Stromal cell of bone marrow (primary cell): Measurements from ENCODE around the gene DAZAP2.
A peak's percentile ranks its signal among the peaks of the same experiment; 100 is the strongest.

ENCODE experiments used
- DNase-seq: peaks from one replicate; pipeline ENCODE4 v3.0.0-alpha.2; 2012; ENCODE audit warnings: low read depth

The DAZAP2 gene

GRCh38 chr12:51238510-51239334, at the start of gene DAZAP2:
DAZAP2 (plus strand) TSS chr12:51238826; CDS start chr12:51238908, 82 bp downstream.
- DNase-seq = peak; percentile 90

- no peak for DNase-seq
Observed at GRCh38 chr12:51189790-51190355, 48.8 kb upstream of the DAZAP2 start.

- DNase-seq = no peak
Observed at GRCh38 chr12:51190820-51191219, 47.8 kb upstream of the DAZAP2 start.

GRCh38 chr12:51191516-51192283, 46.9 kb upstream of the DAZAP2 start:
- DNase-seq = no peak

- no peak for DNase-seq
Observed at GRCh38 chr12:51192284-51192671, 46.3 kb upstream of the DAZAP2 start.

- no peak for DNase-seq
Observed at GRCh38 chr12:51195841-51196240, 42.8 kb upstream of the DAZAP2 start.

GRCh38 chr12:51196547-51196946, 42.1 kb upstream of the DAZAP2 start:
- DNase-seq = no peak

GRCh38 chr12:51197736-51198567, 40.7 kb upstream of the DAZAP2 start:
- no peak for DNase-seq

GRCh38 chr12:51198568-51199365, 39.9 kb upstream of the DAZAP2 start:
- no peak for DNase-seq

- DNase-seq = no peak
Observed at GRCh38 chr12:51199366-51199945, 39.2 kb upstream of the DAZAP2 start.

- no peak for DNase-seq
Observed at GRCh38 chr12:51200156-51200555, 38.5 kb upstream of the DAZAP2 start.

- DNase-seq = no peak
Observed at GRCh38 chr12:51200806-51201205, 37.8 kb upstream of the DAZAP2 start.

- DNase-seq = no peak
Observed at GRCh38 chr12:51202718-51203117, 35.9 kb upstream of the DAZAP2 start.

GRCh38 chr12:51205350-51205749, 33.3 kb upstream of the DAZAP2 start:
- DNase-seq = no peak

GRCh38 chr12:51208016-51208660, 30.5 kb upstream of the DAZAP2 start:
- DNase-seq = no peak

- no peak for DNase-seq
Observed at GRCh38 chr12:51209259-51209658, 29.4 kb upstream of the DAZAP2 start.

GRCh38 chr12:51210690-51211395, 27.8 kb upstream of the DAZAP2 start:
- DNase-seq = no peak

- DNase-seq = no peak
Observed at GRCh38 chr12:51214895-51215294, 23.7 kb upstream of the DAZAP2 start.

- no peak for DNase-seq
Observed at GRCh38 chr12:51216642-51217041, 22.0 kb upstream of the DAZAP2 start.
